GM13976 (cell line): ENCODE measurements around the gene ZDHHC24.

Source experiments
- DNase-seq: peaks from one replicate; pipeline ENCODE4 v3.0.0; 2012; ENCODE audit warnings: low spot score
- in situ Hi-C: fragments of 300-500 bp; cut with MboI; formaldehyde crosslinking; loops from one replicate; pipeline ENCODE4 v1.12.0; 2022; ENCODE audit warnings: low sequenced_read_pairs, mixed read lengths, inconsistent platforms; ENCODE audit not compliant: unreplicated experiment
- TF ChIP-seq, protein P1 (sequence below): IDR thresholded peaks from 2 replicates; pipeline ENCODE4 v1.5.1; 2012; ENCODE audit warnings: borderline replicate concordance, mild to moderate bottlenecking; ENCODE audit not compliant: insufficient read depth; ENCODE audit errors: extremely low read depth, missing control alignments, control extremely low read depth

ZDHHC24 gene

GRCh38 chr11:66498506-66498905, 47.3 kb downstream of the ZDHHC24 start:
- TF ChIP-seq, protein P1, sequence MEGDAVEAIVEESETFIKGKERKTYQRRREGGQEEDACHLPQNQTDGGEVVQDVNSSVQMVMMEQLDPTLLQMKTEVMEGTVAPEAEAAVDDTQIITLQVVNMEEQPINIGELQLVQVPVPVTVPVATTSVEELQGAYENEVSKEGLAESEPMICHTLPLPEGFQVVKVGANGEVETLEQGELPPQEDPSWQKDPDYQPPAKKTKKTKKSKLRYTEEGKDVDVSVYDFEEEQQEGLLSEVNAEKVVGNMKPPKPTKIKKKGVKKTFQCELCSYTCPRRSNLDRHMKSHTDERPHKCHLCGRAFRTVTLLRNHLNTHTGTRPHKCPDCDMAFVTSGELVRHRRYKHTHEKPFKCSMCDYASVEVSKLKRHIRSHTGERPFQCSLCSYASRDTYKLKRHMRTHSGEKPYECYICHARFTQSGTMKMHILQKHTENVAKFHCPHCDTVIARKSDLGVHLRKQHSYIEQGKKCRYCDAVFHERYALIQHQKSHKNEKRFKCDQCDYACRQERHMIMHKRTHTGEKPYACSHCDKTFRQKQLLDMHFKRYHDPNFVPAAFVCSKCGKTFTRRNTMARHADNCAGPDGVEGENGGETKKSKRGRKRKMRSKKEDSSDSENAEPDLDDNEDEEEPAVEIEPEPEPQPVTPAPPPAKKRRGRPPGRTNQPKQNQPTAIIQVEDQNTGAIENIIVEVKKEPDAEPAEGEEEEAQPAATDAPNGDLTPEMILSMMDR, result no peak
- in situ Hi-C loops, result no loop called here
- no peak for DNase-seq

DNA sequence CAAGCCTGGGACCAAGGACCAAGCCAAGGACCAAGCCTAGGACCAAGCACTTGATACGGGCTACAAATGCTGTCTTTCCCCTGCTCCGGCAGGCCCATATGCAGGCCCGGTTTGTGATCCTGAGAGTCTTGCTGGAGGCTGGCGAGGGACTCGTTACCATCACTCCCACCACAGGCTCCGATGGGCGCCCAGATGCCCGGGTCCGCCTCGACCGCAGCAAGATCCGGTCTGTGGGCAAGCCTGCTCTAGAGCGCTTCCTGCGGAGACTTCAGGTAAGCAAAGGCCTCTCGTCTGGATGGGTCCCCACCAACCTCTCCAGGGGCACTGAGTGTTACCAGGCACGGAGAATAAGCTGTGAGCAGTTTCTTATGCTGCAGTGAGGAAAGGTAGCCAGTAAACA, 48.6 kb downstream of the ZDHHC24 start:
- in situ Hi-C loops, result no loop called here
- DNase-seq, result no peak

DNA sequence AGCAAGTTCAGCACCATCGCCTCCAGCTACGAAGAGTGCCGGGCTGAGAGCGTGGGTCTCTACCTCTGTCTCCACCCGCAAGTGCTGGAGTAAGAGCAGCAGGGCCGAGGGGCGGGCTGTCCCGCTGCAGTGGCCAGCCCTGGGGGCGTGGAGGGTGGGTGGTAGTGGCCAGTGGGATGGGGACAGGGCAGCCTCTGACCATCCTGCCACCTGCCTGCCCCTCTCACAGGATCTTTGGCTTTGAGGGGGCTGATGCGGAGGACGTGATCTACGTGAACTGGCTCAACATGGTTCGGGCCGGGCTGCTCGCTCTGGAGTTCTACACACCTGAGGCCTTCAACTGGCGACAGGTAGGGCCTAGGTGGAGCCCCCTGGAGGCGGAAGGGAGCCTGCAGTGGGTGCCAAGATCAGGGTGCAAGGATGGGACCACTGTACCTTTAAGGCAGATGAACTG, 50.4 kb downstream of the ZDHHC24 start:
- in situ Hi-C loops, result no loop called here
- TF ChIP-seq, protein P1, result no peak
- no peak for DNase-seq

More for the DNA sequence above, 48.6 kb downstream of the ZDHHC24 start:
- TF ChIP-seq, protein P1, result no peak

DNA sequence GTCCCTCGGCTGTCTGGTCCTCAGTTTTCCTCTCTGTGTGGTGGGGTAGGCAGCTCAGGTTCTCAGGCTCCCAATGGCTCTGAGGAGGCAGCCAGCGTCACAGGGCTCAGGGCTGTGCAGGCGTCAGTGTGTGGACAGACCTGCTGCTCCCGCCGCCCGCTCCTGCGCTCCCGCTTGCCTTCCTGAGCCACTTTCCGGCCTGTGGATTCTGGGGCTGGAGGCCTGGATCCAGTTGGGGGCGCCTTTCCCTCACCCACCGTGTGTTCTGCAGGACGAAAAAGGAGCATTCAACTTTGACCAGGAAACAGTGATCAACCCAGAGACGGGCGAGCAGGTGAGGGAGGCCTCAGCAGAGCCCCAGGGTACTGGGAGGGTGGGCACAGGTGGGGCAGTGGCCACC, 50.9 kb downstream of the ZDHHC24 start:
- in situ Hi-C loops, result no loop called here
- no peak for DNase-seq
- TF ChIP-seq, protein P1, result no peak

GRCh38 chr11:66494458-66494857, 51.4 kb downstream of the ZDHHC24 start:
- no peak for DNase-seq
- in situ Hi-C loops, result no loop called here

DNA sequence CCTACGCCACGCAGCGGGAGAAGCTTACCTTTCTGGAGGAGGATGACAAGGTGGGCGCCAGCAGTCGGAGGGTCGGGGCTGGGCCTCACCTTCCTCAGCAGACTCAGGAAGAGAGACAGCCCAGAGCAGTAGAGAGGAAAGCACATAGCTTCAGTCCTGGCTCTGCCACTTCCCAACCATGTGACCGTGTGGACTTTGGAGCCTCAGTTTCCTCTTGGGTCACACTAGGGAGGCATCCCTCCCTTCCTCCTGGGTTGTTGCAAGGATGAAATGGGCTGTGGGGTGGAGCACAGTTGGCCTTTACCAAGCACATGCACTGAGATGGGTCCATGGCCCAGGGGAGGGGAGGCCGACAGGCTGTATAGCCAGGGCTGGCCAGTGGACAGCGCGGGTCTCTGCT, 52.7 kb downstream of the ZDHHC24 start:
- in situ Hi-C loops, result no loop called here
- TF ChIP-seq, protein P1, result no peak
- DNase-seq, result no peak

More at GRCh38 chr11:66494458-66494857, 51.4 kb downstream of the ZDHHC24 start:
- TF ChIP-seq, protein P1, result no peak
